ENCODE results near the gene NUDT8.

NUDT8 gene

GRCh38 chr11:67644472-67645418 is 15.0 kb upstream of the NUDT8 start:
- TF ChIP-seq CTCF (conservative IDR thresholded peaks at IDR 0.05; ENCODE audit: low read depth, low read length), result no peak
- DNase-seq (ENCODE audit: low read depth), result no peak
- H3K4me3 ChIP-seq (ENCODE audit: low read length), result no peak overlapping the region

GRCh38 chr11:67644042-67644441 is 14.3 kb upstream of the NUDT8 start:
- no peak for DNase-seq (ENCODE audit: low read depth)

GRCh38 chr11:67642173-67643120 is 12.7 kb upstream of the NUDT8 start:
- TF ChIP-seq CTCF (conservative IDR thresholded peaks at IDR 0.05; ENCODE audit: low read depth, low read length), result no peak
- H3K4me3 ChIP-seq (ENCODE audit: low read length), result no peak overlapping the region
- no peak for DNase-seq (ENCODE audit: low read depth)

More at GRCh38 chr11:67644042-67644441, 14.3 kb upstream of the NUDT8 start:
- peak; percentile 26 for TF ChIP-seq CTCF (conservative IDR thresholded peaks at IDR 0.05; ENCODE audit: low read depth, low read length)
- H3K4me3 ChIP-seq (ENCODE audit: low read length), result no peak overlapping the region

- TF ChIP-seq CTCF (conservative IDR thresholded peaks at IDR 0.05; ENCODE audit: low read depth, low read length), result no peak
- DNase-seq (ENCODE audit: low read depth), result no peak
- no peak overlapping the region for H3K4me3 ChIP-seq (ENCODE audit: low read length)
Observed at GRCh38 chr11:67641338-67642172, 11.8 kb upstream of the NUDT8 start.

GRCh38 chr11:67640758-67641337 is 11.1 kb upstream of the NUDT8 start:
- DNase-seq (ENCODE audit: low read depth), result no peak
- TF ChIP-seq CTCF (conservative IDR thresholded peaks at IDR 0.05; ENCODE audit: low read depth, low read length), result no peak

More at GRCh38 chr11:67640758-67641337, 11.1 kb upstream of the NUDT8 start:
- no peak overlapping the region for H3K4me3 ChIP-seq (ENCODE audit: low read length)

Data from retinal pigment epithelial cell (primary cell).